Chondrocyte (in vitro differentiated cells): ENCODE measurements around the gene NT5DC1. TPM values are rescaled to one million over a fixed set of nuclear protein-coding genes. Genes with fewer than 3 reads are reported as not detected.
A peak's percentile ranks its signal among the peaks of the same experiment; 100 is the strongest.

ENCODE experiments used
- DNase-seq: peaks from one replicate; pipeline ENCODE4 v3.0.0; 2021; ENCODE audit warnings: mixed read lengths, low spot score
- H3K27ac Mint-ChIP-seq: one replicate; pipeline ENCODE4 v1.8.0; 2021; ENCODE audit warnings: mild to moderate bottlenecking, moderate library complexity, mixed read lengths; ENCODE audit not compliant: unreplicated experiment
- H3K27me3 Mint-ChIP-seq: 2 replicates; pipeline ENCODE4 v1.8.0; 2021; ENCODE audit warnings: low read depth, mixed read lengths
- H3K36me3 Mint-ChIP-seq: 2 replicates; pipeline ENCODE4 v1.8.0; 2021; ENCODE audit warnings: low read depth, mixed read lengths
- H3K4me1 Mint-ChIP-seq: 2 replicates; pipeline ENCODE4 v1.8.0; 2021; ENCODE audit warnings: low read depth, mild to moderate bottlenecking, mixed read lengths
- H3K4me3 Mint-ChIP-seq: one replicate; pipeline ENCODE4 v1.8.0; 2021; ENCODE audit warnings: mild to moderate bottlenecking, moderate library complexity, mixed read lengths; ENCODE audit not compliant: unreplicated experiment
- H3K9me3 Mint-ChIP-seq: 2 replicates; pipeline ENCODE4 v1.8.0; 2021; ENCODE audit warnings: low read depth, mixed read lengths
- total RNA-seq: library from RNA; stranded (reverse); gene quantifications from 3 replicates; pipeline ENCODE4 v1.2.1, GENCODE V29; 2021
- TF ChIP-seq, protein P1 (sequence below): fragments of 200-600 bp; sonication (generic); IDR thresholded peaks from 2 replicates; pipeline ENCODE4 v1.5.0; 2021; ENCODE audit warnings: antibody characterized with exemption, mild to moderate bottlenecking, moderate library complexity

The NT5DC1 gene
- total RNA-seq, 1 donor from 2014 or later, result 20.6 TPM

DNA sequence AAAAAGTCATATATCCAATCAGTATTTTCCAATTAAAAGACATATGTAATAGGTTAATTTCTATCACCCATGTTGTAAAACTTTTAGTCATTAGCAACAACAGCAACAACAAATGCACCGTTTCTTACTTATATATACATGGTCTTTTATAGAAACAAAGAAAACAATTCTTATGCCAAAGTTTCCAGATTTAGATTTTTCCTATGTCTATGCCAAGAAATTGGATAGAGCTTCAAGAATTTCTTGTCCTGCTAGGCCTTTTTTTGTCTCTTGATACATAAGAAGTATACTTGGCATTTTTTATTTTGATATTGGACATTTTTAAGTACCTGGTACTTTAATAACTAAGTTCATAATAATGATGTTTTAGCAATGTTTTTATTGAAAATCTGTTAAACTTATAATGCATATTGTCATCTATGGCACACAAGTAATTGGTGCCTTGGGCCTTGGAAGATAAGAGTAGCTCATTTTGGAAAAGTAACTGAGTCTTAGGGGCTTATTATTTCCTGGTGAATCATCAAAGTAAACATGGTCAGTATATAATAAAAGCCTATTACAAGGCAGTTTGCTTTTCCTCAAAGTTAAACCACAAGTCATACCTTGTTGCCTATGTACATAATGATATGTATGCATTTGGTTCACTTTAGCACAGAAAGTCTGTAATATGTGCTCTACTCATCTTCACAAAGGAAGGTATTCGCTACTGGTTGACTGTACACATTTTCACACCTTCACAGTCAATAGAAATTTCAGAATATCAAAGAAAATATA, 29.9 kb upstream of the NT5DC1 start:
- TF ChIP-seq, protein P1, sequence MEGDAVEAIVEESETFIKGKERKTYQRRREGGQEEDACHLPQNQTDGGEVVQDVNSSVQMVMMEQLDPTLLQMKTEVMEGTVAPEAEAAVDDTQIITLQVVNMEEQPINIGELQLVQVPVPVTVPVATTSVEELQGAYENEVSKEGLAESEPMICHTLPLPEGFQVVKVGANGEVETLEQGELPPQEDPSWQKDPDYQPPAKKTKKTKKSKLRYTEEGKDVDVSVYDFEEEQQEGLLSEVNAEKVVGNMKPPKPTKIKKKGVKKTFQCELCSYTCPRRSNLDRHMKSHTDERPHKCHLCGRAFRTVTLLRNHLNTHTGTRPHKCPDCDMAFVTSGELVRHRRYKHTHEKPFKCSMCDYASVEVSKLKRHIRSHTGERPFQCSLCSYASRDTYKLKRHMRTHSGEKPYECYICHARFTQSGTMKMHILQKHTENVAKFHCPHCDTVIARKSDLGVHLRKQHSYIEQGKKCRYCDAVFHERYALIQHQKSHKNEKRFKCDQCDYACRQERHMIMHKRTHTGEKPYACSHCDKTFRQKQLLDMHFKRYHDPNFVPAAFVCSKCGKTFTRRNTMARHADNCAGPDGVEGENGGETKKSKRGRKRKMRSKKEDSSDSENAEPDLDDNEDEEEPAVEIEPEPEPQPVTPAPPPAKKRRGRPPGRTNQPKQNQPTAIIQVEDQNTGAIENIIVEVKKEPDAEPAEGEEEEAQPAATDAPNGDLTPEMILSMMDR, result no peak
- H3K27ac Mint-ChIP-seq, result no peak overlapping the region
- no peak for DNase-seq
- H3K27me3 Mint-ChIP-seq, result no peaks in the 10 kb centered on the region
- no peaks in the 10 kb centered on the region for H3K36me3 Mint-ChIP-seq
- no peaks in the 10 kb centered on the region for H3K9me3 Mint-ChIP-seq
- H3K4me1 Mint-ChIP-seq, result peaks cover 22% of the 10 kb centered on the region
- H3K4me3 Mint-ChIP-seq, result no peak overlapping the region

DNA sequence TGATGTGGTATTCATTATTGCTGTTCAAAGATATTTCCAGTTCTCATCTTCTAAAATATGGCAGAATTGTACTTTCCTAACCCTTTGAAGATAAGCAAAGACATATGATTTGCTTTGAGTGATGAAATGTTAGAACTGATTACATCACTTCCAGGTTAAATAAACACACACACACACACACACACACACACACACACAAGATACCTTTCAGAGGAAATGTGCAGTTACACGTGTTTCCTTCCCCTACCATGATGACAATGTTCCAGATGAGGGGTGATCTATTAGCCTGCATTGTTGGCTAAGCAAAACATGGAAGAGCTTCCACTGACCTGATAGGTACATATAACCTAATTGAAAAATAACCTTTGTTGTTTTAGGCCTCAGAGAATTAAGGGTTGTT, 28.3 kb upstream of the NT5DC1 start:
- TF ChIP-seq, protein P1, result no peak
- no peaks in the 10 kb centered on the region for H3K9me3 Mint-ChIP-seq
- H3K4me3 Mint-ChIP-seq, result no peak overlapping the region
- DNase-seq, result no peak
- H3K4me1 Mint-ChIP-seq, result peaks cover 22% of the 10 kb centered on the region
- no peaks in the 10 kb centered on the region for H3K36me3 Mint-ChIP-seq
- no peak overlapping the region for H3K27ac Mint-ChIP-seq
- no peaks in the 10 kb centered on the region for H3K27me3 Mint-ChIP-seq

DNA sequence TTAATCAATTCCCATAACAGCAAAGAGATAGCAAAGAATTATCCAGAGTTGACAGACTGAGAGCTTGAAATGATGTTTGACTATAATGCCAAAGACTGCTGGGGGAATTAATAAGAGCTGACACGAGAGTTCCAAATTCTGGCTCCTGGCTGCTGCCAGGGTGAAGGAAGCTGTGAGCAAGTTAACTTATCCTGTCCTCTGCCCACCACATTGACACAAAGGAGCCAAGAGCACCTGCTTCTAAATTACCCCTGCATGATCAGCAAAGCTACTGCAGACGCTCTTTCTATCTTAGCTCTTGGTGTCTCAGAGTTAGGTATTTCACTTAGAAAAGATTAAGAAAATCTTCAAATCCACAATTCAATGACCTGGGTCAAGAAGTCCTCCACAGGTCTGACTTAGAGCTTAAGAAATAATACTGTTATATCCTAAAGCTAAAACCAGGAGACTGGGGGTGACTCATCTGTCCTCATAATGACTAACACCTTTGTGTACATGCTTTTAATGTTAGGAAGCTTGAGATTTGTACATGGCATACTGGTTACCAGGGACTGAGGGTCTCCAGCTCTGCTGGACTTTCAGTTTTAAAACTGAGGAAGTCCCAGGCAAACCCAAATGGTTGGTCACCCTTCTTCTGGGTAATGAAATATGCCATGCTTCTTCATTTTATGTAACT, 26.8 kb upstream of the NT5DC1 start:
- TF ChIP-seq, protein P1, result no peak
- Mint-ChIP-seq H3K4me1 (peaks cover 22% of the 10 kb centered on the region), H3K27ac (no peak overlapping the region), H3K27me3 (no peaks in the 10 kb centered on the region), H3K4me3 (no peak overlapping the region), H3K9me3 (no peaks in the 10 kb centered on the region), H3K36me3 (no peaks in the 10 kb centered on the region)
- DNase-seq, result no peak

DNA sequence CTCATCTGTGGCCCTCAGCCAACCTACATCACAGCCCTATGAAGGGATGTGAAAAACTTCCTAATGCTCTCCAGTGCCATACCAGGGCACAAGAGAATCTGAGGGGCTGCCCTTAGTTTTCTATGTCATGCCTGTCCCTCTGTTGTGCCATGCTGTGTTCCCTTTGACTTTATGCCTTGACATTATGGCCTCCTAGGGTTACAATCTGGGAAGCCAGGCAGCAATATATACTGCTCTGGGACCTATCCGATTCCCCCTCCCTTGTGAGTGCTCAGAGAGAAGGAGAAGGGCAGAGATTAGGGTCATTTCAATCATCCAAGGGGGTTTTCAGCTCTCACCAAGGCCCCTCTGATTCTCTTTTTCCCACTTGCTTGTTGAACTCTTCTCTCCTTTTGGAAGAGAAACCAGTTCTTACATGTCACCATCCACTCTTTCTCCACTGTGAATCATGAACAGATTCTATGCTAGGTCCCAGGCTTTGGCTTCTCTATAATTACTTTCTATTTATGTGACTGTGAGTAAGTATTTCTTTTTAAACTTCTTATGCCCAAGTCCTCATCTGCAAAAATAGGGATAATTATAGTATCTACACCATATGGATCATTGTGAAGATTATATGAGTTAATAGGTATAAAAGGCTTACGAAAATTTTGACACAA, 25.8 kb upstream of the NT5DC1 start:
- Mint-ChIP-seq H3K9me3 (no peaks in the 10 kb centered on the region), H3K4me1 (peaks cover 17% of the 10 kb centered on the region), H3K27me3 (no peaks in the 10 kb centered on the region), H3K36me3 (no peaks in the 10 kb centered on the region), H3K27ac (no peak overlapping the region), H3K4me3 (no peak overlapping the region)
- DNase-seq, result no peak
- TF ChIP-seq, protein P1, result no peak

DNA sequence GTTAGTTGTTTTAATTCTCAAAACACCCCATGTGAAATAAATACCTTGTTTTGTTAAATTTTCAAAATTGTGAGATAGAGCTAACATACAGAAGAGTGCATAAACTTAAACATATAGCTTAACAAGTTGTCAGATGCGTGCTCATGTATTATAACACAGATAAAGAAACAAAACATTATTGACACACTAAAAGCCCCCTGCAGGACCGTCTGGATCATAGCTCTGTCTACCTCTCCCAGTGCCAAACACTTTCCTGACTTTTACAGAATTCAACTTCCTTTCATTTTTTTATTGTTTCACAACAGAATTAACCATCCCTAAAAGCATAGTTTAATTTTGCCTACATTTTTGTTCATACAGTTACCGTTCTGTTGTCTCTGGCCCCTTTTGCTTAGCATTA, 22.1 kb upstream of the NT5DC1 start:
- TF ChIP-seq, protein P1, result peak; percentile 17
- Mint-ChIP-seq H3K36me3 (no peaks in the 10 kb centered on the region), H3K4me1 (no peaks in the 10 kb centered on the region), H3K4me3 (no peak overlapping the region), H3K9me3 (no peaks in the 10 kb centered on the region), H3K27me3 (no peaks in the 10 kb centered on the region), H3K27ac (no peak overlapping the region)
- DNase-seq, result no peak
